GM23338 (cell line): ENCODE data around the gene ADTRP. TPM values are rescaled to one million over a fixed set of nuclear protein-coding genes. Genes with fewer than 3 reads are reported as not detected.

ENCODE experiments used
- ATAC-seq: fragments of 200-7000 bp; cut with Tn5 transposase; 3 replicates; pipeline ENCODE4 v1.9.1; 2020
- DNase-seq: peaks from one replicate; pipeline ENCODE4 v3.0.0-alpha.2; 2015; ENCODE audit warnings: low spot score
- H2AFZ ChIP-seq: fragments of 200-600 bp; sonication (generic); 2 replicates; pipeline ENCODE4 v1.8.0; 2016; ENCODE audit warnings: antibody characterized with exemption, mild to moderate bottlenecking, moderate library complexity
- H3F3A ChIP-seq: fragments of 200-600 bp; sonication (generic); replicated peaks from 2 replicates; pipeline ENCODE4 v1.8.0; 2017; ENCODE audit warnings: antibody characterized with exemption, mixed run types, low read depth
- H3K27ac ChIP-seq: fragments of 200-600 bp; sonication (generic); 2 replicates; pipeline ENCODE4 v1.6.1; 2016; ENCODE audit warnings: low read depth
- H3K27me3 ChIP-seq: fragments of 200-600 bp; sonication (generic); 2 replicates; pipeline ENCODE4 v1.8.0; 2016; ENCODE audit warnings: mild to moderate bottlenecking, mixed run types, moderate library complexity; ENCODE audit not compliant: insufficient read depth
- H3K36me3 ChIP-seq: fragments of 200-600 bp; sonication (generic); 2 replicates; pipeline ENCODE4 v1.8.0; 2016; ENCODE audit warnings: mild to moderate bottlenecking; ENCODE audit not compliant: insufficient read depth
- H3K4me1 ChIP-seq: fragments of 200-600 bp; sonication (generic); 2 replicates; pipeline ENCODE4 v1.8.0; 2016; ENCODE audit warnings: mild to moderate bottlenecking, moderate library complexity; ENCODE audit not compliant: insufficient read depth
- H3K4me2 ChIP-seq: fragments of 200-600 bp; sonication (generic); 2 replicates; pipeline ENCODE4 v1.7.1; 2017; ENCODE audit warnings: mixed run types
- H3K4me3 ChIP-seq: fragments of 200-600 bp; sonication (generic); 2 replicates; pipeline ENCODE4 v1.6.1; 2016; ENCODE audit warnings: mixed run types
- H3K79me2 ChIP-seq: fragments of 200-600 bp; sonication (generic); replicated peaks from 2 replicates; pipeline ENCODE4 v1.8.0; 2017; ENCODE audit warnings: mild to moderate bottlenecking; ENCODE audit not compliant: insufficient read depth
- H3K9me2 ChIP-seq: fragments of 200-600 bp; sonication (generic); 2 replicates; pipeline ENCODE4 v1.8.0; 2017; ENCODE audit not compliant: insufficient read depth
- H4K20me1 ChIP-seq: fragments of 200-600 bp; sonication (generic); replicated peaks from 2 replicates; pipeline ENCODE4 v1.8.0; 2017; ENCODE audit warnings: mild to moderate bottlenecking; ENCODE audit not compliant: insufficient read depth
- H3K27ac Mint-ChIP-seq: 2 replicates; pipeline ENCODE4 v1.8.0; 2020; ENCODE audit warnings: inconsistent platforms, mild to moderate bottlenecking, moderate library complexity, mixed read lengths
- H3K27me3 Mint-ChIP-seq: 3 replicates; pipeline ENCODE4 v1.8.0; 2022; ENCODE audit warnings: low read depth, mild to moderate bottlenecking, moderate library complexity, mixed read lengths, inconsistent platforms; ENCODE audit not compliant: insufficient read depth, poor library complexity
- H3K36me3 Mint-ChIP-seq: 3 replicates; pipeline ENCODE4 v1.8.0; 2021; ENCODE audit warnings: low read depth, mild to moderate bottlenecking, inconsistent platforms, moderate library complexity, mixed read lengths
- H3K4me1 Mint-ChIP-seq: 3 replicates; pipeline ENCODE4 v1.8.0; 2020; ENCODE audit warnings: mild to moderate bottlenecking, inconsistent platforms, mixed read lengths
- H3K4me3 Mint-ChIP-seq: 3 replicates; pipeline ENCODE4 v1.8.0; 2021; ENCODE audit warnings: moderate library complexity, mild to moderate bottlenecking, inconsistent platforms, mixed read lengths
- H3K9me3 Mint-ChIP-seq: 3 replicates; pipeline ENCODE4 v1.8.0; 2020; ENCODE audit warnings: moderate library complexity, mild to moderate bottlenecking, inconsistent platforms, mixed read lengths
- CREB1 ChIP-seq: fragments of 250-450 bp; sonication (Bioruptor Pico); IDR thresholded peaks from 2 replicates; pipeline ENCODE4 v1.5.0; 2020; ENCODE audit warnings: low read depth, mild to moderate bottlenecking, moderate library complexity
- CTCF ChIP-seq, 2 experiments: fragments of 200-600 bp in 1 of 2; sonication (generic) in 1 of 2; conservative IDR thresholded peaks; 2 replicates each; pipeline versions ENCODE4 v1.5.1 to v1.6.1; 2016 to 2017; ENCODE audit warnings: antibody characterized with exemption in 2 of 2, low read depth in 2 of 2, mild to moderate bottlenecking in 2 of 2, moderate library complexity in 1 of 2
- ETS1 ChIP-seq: IDR thresholded peaks from 2 replicates; pipeline ENCODE4 v1.6.1; 2016; ENCODE audit warnings: antibody characterized with exemption
- EZH2 ChIP-seq: fragments of 200-600 bp; sonication (generic); IDR thresholded peaks from one replicate; pipeline ENCODE4 v1.8.0; 2017; ENCODE audit warnings: antibody characterized with exemption, mild to moderate bottlenecking, low read depth; ENCODE audit not compliant: unreplicated experiment
- EZH2phosphoT487 ChIP-seq: fragments of 200-600 bp; sonication (generic); IDR thresholded peaks from one replicate; pipeline ENCODE4 v1.8.1; 2018; ENCODE audit warnings: antibody characterized with exemption; ENCODE audit not compliant: unreplicated experiment
- JUNB ChIP-seq: IDR thresholded peaks from one replicate; pipeline ENCODE4 v1.6.1; 2016; ENCODE audit warnings: antibody characterized with exemption; ENCODE audit not compliant: unreplicated experiment
- NANOG ChIP-seq: IDR thresholded peaks from 2 replicates; pipeline ENCODE4 v1.6.1; 2016; ENCODE audit warnings: antibody characterized with exemption, borderline replicate concordance
- POLR2AphosphoS5 ChIP-seq: IDR thresholded peaks from 2 replicates; pipeline ENCODE4 v1.6.1; 2016; ENCODE audit warnings: antibody characterized with exemption, low read depth
- REST ChIP-seq: IDR thresholded peaks from one replicate; pipeline ENCODE4 v1.6.1; 2018; ENCODE audit warnings: antibody characterized with exemption; ENCODE audit not compliant: unreplicated experiment
- STAT1 ChIP-seq: IDR thresholded peaks from one replicate; pipeline ENCODE4 v1.6.1; 2016; ENCODE audit warnings: antibody characterized with exemption; ENCODE audit not compliant: unreplicated experiment
- ZNF114 ChIP-seq: fragments of 250-450 bp; sonication (Bioruptor Pico); IDR thresholded peaks from 2 replicates; pipeline ENCODE4 v1.5.0; 2020; ENCODE audit warnings: mild to moderate bottlenecking, moderate library complexity
- ZNF331 ChIP-seq: fragments of 250-450 bp; sonication (Bioruptor Pico); IDR thresholded peaks from 2 replicates; pipeline ENCODE4 v1.5.0; 2020; ENCODE audit warnings: low read depth, mild to moderate bottlenecking, moderate library complexity
- ZNF462 ChIP-seq: fragments of 250-450 bp; sonication (Bioruptor Pico); IDR thresholded peaks from 2 replicates; pipeline ENCODE4 v1.5.0; 2020; ENCODE audit warnings: mild to moderate bottlenecking, moderate library complexity
- polyA plus RNA-seq: library from polyadenylated mRNA; unstranded; fragments of >200 nt; fragmentation: Nextera tagmentation; extraction: Ambion mirVana; gene quantifications from 2 replicates; pipeline ENCODE4 v1.2.1, GENCODE V29; 2016
- total RNA-seq: library from RNA; depleted of rRNA; stranded (reverse); fragments of >200 nt; shearing (Covaris generic); gene quantifications from 2 replicates; pipeline ENCODE4 v1.2.3, GENCODE V29; 2014

ADTRP gene
- total and polyA plus RNA-seq, 2 experiments from 2014 or later, result not detected

- H3K27me3 ChIP-seq, result no peaks in the 10 kb centered on the region
- Mint-ChIP-seq H3K27ac (no peak overlapping the region), H3K36me3 (no peaks in the 10 kb centered on the region), H3K27me3 (peaks cover 5% of the 10 kb centered on the region), H3K4me1 (peaks cover 49% of the 10 kb centered on the region), H3K4me3 (no peak overlapping the region), H3K9me3 (no peaks in the 10 kb centered on the region)
- DNase-seq (no peak), ATAC-seq (no peak)
- no peak overlapping the region for H3K27ac ChIP-seq
- no peak overlapping the region; the same call in 1 of the 2 replicates for H2AFZ ChIP-seq
- H3K79me2 ChIP-seq, result no peaks in the 10 kb centered on the region
- H3K36me3 ChIP-seq, result no peaks in the 10 kb centered on the region
- no peak overlapping the region for H3K4me2 ChIP-seq
- H3F3A ChIP-seq, result no peaks in the 10 kb centered on the region
- no peaks in the 10 kb centered on the region for H4K20me1 ChIP-seq
- H3K9me2 ChIP-seq, result 0 out of 2 replicates have a peak, but pooled peaks cover 10% of the 10 kb centered on the region
- H3K4me1 ChIP-seq, result peaks cover 20% of the 10 kb centered on the region
- H3K4me3 ChIP-seq, result no peak overlapping the region
- TF ChIP-seq ZNF331 (CRISPR knock-in tag) (no peak), JUNB (no peak), CTCF (conservative IDR thresholded peaks at IDR 0.05; ENCODE audit: low read depth in 2 of 2) (no peak), EZH2phosphoT487 (no peak), POLR2AphosphoS5 (no peak), EZH2 (no peak), STAT1 (no peak), NANOG (no peak), REST (no peak), ETS1 (no peak), ZNF114 (CRISPR knock-in tag) (no peak), ZNF462 (no peak), CREB1 (no peak)
These were observed 14.4 kb downstream of the ADTRP start for GRCh38 chr6:11764250-11764604.
